Lower lobe of right lung (tissue), 2 donors: ENCODE data around the gene MYBPC2. TPM values are rescaled to one million over a fixed set of nuclear protein-coding genes. Genes with fewer than 3 reads are reported as not detected.

Source experiments
- ATAC-seq, 2 donors: fragments of 200-7000 bp; cut with Tn5 transposase; one replicate each; pipeline ENCODE4 v1.9.1; 2020 to 2022; ENCODE audit warnings: mild to moderate bottlenecking in 2 of 2, moderate library complexity in 2 of 2
- DNase-seq: peaks from one replicate; pipeline ENCODE4 v3.0.0-alpha.2; 2020
- H3K27ac ChIP-seq: fragments of 200-600 bp; one replicate; pipeline ENCODE4 v1.8.0; 2022
- H3K27me3 ChIP-seq: fragments of 200-600 bp; one replicate; pipeline ENCODE4 v1.8.0; 2022; ENCODE audit warnings: low read depth
- H3K36me3 ChIP-seq: fragments of 200-600 bp; one replicate; pipeline ENCODE4 v1.8.0; 2022; ENCODE audit warnings: mild to moderate bottlenecking
- H3K4me1 ChIP-seq: fragments of 200-600 bp; one replicate; pipeline ENCODE4 v1.8.0; 2022
- H3K4me3 ChIP-seq: fragments of 200-600 bp; one replicate; pipeline ENCODE4 v1.8.0; 2022; ENCODE audit warnings: mild to moderate bottlenecking
- H3K9me3 ChIP-seq: fragments of 200-600 bp; one replicate; pipeline ENCODE4 v1.8.0; 2022
- intact Hi-C: fragments of 100-400 bp; cut with DNase I; formaldehyde crosslinking; loops from one replicate; pipeline ENCODE4 v1.11.0; 2022
- total RNA-seq: library from RNA; stranded (reverse); fragmentation: NEBNext Ultra II Directional; extraction: Animal tissue kit (Norgen Biotek cat#: 25700); gene quantifications from one replicate; pipeline ENCODE4 v1.2.1, GENCODE V29; 2021
- TF ChIP-seq, protein P1 (sequence below): fragments of 200-600 bp; IDR thresholded peaks from one replicate; pipeline ENCODE4 v1.8.0; 2022; ENCODE audit warnings: antibody characterized with exemption, mild to moderate bottlenecking
- donor health status: DM: no; HTN: yes; CAD: no; lungs with severe emphysema.

MYBPC2 gene
- total RNA-seq, 1 donor from 2014 or later, result not detected

DNA sequence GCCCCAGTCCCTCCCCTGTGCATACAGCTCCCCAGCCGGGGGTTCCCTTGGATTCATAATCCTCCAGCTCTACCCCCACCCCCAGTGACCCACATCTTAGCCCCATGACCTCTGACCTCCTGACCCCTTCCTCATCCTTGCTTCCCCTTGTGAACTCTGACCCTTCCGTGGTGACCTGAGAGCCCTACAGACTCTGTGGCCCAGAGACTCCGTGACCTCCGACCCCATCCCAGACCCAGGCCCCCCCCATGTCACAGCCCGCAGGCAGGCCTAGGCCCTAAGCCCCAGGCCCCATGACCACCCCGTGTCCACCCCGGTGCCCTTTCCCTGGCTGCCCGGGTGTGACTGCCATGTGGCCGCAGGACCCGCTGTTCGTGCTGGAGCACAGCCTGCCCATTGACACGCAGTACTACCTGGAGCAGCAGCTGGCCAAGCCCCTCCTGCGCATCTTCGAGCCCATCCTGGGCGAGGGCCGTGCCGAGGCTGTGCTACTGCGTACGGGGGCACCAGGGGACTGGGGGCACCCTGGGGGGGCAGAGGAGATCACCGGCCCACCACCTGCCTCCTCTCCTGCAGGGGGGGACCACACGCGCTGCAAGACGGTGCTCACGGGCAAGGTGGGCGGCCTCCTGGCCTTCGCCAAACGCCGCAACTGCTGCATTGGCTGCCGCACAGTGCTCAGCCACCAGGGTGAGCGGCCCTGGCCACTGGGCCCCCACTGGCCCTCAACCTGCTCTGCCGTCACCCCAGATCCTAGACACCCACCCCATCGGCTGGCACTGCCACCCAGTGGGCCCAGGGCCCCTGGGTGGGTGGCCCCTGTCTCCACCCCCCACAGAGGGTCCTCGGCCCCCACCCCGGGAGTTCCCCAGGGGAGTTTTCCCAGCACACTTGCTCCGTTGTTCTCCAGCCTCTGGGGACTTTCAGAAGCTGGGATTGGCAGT lies 16.4 kb upstream of the MYBPC2 start:
- Histone ChIP-seq H3K9me3 (no peaks in the 10 kb centered on the region), H3K27ac (no peak overlapping the region), H3K36me3 (no peaks in the 10 kb centered on the region), H3K27me3 (peaks cover 37% of the 10 kb centered on the region), H3K4me3 (no peak overlapping the region), H3K4me1 (no peaks in the 10 kb centered on the region)
- intact Hi-C loops, result no loop called here
- DNase-seq (no peak), ATAC-seq (no peak)
- TF ChIP-seq, protein P1, sequence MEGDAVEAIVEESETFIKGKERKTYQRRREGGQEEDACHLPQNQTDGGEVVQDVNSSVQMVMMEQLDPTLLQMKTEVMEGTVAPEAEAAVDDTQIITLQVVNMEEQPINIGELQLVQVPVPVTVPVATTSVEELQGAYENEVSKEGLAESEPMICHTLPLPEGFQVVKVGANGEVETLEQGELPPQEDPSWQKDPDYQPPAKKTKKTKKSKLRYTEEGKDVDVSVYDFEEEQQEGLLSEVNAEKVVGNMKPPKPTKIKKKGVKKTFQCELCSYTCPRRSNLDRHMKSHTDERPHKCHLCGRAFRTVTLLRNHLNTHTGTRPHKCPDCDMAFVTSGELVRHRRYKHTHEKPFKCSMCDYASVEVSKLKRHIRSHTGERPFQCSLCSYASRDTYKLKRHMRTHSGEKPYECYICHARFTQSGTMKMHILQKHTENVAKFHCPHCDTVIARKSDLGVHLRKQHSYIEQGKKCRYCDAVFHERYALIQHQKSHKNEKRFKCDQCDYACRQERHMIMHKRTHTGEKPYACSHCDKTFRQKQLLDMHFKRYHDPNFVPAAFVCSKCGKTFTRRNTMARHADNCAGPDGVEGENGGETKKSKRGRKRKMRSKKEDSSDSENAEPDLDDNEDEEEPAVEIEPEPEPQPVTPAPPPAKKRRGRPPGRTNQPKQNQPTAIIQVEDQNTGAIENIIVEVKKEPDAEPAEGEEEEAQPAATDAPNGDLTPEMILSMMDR, result no peak

DNA sequence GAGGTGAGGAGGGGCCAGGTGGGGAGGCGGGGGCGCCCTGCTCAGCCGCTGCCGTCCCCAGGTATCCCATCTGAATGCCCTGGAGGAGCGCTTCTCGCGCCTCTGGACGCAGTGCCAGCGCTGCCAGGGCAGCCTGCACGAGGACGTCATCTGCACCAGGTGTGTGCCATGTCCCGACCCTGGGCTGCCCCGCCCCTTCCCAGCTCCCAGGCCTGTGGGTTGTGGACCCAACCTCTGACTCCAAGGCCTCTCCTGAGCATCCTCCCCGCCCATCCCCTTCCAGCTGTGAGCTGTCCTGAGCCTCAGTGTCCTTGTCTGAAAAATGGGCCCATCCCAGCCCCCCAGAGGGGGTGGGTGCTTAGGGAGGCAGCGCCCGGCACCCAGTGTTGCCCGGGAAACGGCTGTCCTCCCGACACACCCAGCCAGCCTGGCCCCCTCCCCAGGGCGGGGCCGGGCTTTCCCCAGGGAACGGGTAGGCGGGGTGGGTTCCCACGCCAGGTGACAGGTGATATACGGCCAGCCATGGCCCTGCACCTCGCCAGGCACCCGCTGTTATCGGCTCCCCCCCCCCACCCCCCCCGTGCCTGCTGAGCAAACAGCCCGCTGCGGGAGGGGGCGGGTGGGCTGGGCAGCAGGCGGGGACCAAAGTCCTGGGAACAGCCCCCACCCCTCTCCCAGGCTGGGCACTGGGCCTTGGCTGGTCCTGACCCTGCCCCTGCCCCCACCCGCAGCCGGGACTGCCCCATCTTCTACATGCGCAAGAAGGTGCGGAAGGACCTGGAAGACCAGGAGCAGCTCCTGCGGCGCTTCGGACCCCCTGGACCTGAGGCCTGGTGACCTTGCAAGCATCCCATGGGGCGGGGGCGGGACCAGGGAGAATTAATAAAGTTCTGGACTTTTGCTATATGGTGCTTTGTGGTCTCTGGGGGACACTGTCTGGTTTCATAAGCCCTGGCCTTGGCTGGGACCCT lies 15.3 kb upstream of the MYBPC2 start:
- intact Hi-C loops, result no loop called here
- TF ChIP-seq, protein P1, result no peak
- Histone ChIP-seq H3K27ac (no peak overlapping the region), H3K27me3 (peaks cover 48% of the 10 kb centered on the region), H3K9me3 (no peaks in the 10 kb centered on the region), H3K4me1 (no peaks in the 10 kb centered on the region), H3K36me3 (no peaks in the 10 kb centered on the region), H3K4me3 (no peak overlapping the region)
- no peak for DNase-seq
- ATAC-seq, result no peak

DNA sequence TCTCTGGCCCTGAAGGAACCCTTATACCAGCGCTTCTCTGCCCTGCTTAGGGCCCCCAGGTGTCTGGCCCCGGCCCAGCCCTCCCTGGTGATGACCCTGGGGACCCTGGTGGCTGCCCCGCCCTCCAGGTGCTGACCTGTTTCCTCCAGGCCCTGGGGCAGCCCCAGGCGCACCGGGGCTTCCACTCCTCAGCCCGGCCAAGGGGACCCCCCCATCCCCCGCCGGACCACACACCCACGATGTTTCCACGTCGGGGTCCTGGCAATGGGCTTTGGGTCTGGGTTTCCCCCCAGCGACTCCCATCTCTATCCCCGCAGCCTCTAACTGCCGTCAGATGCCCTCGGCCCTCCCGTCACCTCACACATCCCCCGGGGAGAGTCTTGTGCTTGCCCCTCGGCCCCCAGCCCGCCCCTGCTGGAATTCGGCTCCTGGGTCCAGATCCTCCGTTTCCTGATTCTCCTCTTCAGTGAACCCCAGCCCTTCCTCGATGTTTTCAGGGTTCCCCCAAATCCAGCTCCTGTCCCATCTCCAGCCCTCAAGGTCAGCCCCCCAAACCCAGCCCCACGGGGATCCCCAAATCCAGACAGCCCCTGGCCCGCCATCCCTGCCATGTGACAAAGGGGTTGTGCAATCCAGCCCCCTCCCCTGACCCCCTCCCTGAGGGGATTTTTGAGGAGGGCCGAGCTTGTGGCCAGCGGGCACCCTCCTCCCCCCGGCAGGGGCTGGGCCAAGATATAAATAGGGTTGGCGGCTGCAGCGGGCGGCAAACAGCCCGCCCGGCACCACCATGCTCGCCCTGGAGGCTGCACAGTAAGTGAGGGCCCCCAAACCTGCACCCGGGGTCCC lies 14.3 kb upstream of the MYBPC2 start, which contains the start of gene SPIB:
Gene SPIB (plus strand): TSS at position 763 of the 846 bp plus-strand sequence. CDS start 25 bp downstream, at position 788.
- H3K27me3 ChIP-seq, result peaks cover 52% of the 10 kb centered on the region
- intact Hi-C loops, result no loop called here

DNA sequence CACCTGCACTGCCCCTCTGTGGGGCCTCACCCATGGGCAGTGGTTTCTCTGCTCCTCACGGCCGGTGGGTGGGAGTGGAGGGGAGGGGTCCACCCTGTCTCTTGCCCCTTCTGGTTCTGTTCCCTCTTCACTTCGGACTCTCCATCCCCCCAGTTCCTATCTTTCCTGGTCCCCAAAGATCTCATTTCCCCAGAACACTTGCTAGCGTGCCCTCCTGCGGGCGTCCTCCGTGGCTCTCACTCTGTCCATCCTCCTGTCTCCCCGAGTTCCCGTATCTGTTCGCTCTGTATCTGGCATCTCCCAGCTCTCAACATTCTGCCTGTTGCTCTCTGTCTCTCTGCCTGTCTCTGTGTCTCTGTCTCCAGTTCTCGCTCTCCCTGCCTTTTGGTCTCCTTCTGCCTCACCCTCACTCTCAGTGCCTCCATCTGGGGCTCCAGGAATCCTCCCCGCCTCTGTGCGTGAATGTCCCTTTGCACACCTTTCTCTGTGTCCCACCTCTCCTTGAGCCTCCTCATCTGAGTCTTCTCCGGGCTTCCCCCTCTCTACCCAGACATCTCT lies 13.6 kb upstream of the MYBPC2 start:
- intact Hi-C loops, result no loop called here

More for the DNA sequence above, 14.3 kb upstream of the MYBPC2 start, which contains the start of gene SPIB:
- no peaks in the 10 kb centered on the region for H3K36me3 ChIP-seq
- H3K9me3 ChIP-seq, result no peaks in the 10 kb centered on the region
- H3K27ac ChIP-seq, result no peak within 1 kb of the TSS
- H3K4me1 ChIP-seq, result no peaks in the 10 kb centered on the region
- ATAC-seq (no peak), DNase-seq (no peak)
- no peak within 1 kb of the TSS for H3K4me3 ChIP-seq
- TF ChIP-seq, protein P1, result no peak

More for the DNA sequence above, 13.6 kb upstream of the MYBPC2 start:
- ATAC-seq, result no peak
- DNase-seq, result no peak
- Histone ChIP-seq H3K4me1 (no peaks in the 10 kb centered on the region), H3K27me3 (peaks cover 52% of the 10 kb centered on the region), H3K27ac (no peak overlapping the region), H3K9me3 (no peaks in the 10 kb centered on the region), H3K36me3 (no peaks in the 10 kb centered on the region), H3K4me3 (no peak overlapping the region)
- TF ChIP-seq, protein P1, result no peak
